ENCODE data around the gene LINS1.

The LINS1 gene

GRCh38 chr15:100642950-100643338 is 41.0 kb upstream of the LINS1 start:
- TF ChIP-seq POLR2A (IDR thresholded peaks at IDR 0.05; ENCODE audit: extremely low read depth, insufficient read length), result no peak
- TF ChIP-seq CTCF (IDR thresholded peaks at IDR 0.05; ENCODE audit: low read depth, low read length), result no peak
- no peak for TF ChIP-seq MAX (IDR thresholded peaks at IDR 0.05; ENCODE audit: low read depth, low read length)
- no peak for TF ChIP-seq MYC (IDR thresholded peaks at IDR 0.05; ENCODE audit: low read depth, low read length)
- H3K4me3 ChIP-seq (ENCODE audit: low read depth, low read length), result no peak overlapping the region
- no peak for DNase-seq (ENCODE audit: low read depth)

- DNase-seq (ENCODE audit: low read depth), result no peak
- TF ChIP-seq MYC (IDR thresholded peaks at IDR 0.05; ENCODE audit: low read depth, low read length), result no peak
- TF ChIP-seq POLR2A (IDR thresholded peaks at IDR 0.05; ENCODE audit: extremely low read depth, insufficient read length), result no peak
- no peak for TF ChIP-seq MAX (IDR thresholded peaks at IDR 0.05; ENCODE audit: low read depth, low read length)
- no peak for TF ChIP-seq CTCF (IDR thresholded peaks at IDR 0.05; ENCODE audit: low read depth, low read length)
Observed at GRCh38 chr15:100642213-100642949, 40.4 kb upstream of the LINS1 start.

GRCh38 chr15:100638177-100638730 is 36.3 kb upstream of the LINS1 start:
- no peak for TF ChIP-seq CTCF (IDR thresholded peaks at IDR 0.05; ENCODE audit: low read depth, low read length)
- no peak for TF ChIP-seq MYC (IDR thresholded peaks at IDR 0.05; ENCODE audit: low read depth, low read length)
- no peak for TF ChIP-seq POLR2A (IDR thresholded peaks at IDR 0.05; ENCODE audit: extremely low read depth, insufficient read length)
- no peak for TF ChIP-seq MAX (IDR thresholded peaks at IDR 0.05; ENCODE audit: low read depth, low read length)
- DNase-seq (ENCODE audit: low read depth), result no peak
- H3K4me3 ChIP-seq (ENCODE audit: low read depth, low read length), result no peak overlapping the region

More at GRCh38 chr15:100642213-100642949, 40.4 kb upstream of the LINS1 start:
- no peak overlapping the region for H3K4me3 ChIP-seq (ENCODE audit: low read depth, low read length)

- TF ChIP-seq POLR2A (IDR thresholded peaks at IDR 0.05; ENCODE audit: extremely low read depth, insufficient read length) (no peak), MYC (IDR thresholded peaks at IDR 0.05; ENCODE audit: low read depth, low read length) (no peak), CTCF (IDR thresholded peaks at IDR 0.05; ENCODE audit: low read depth, low read length) (no peak), MAX (IDR thresholded peaks at IDR 0.05; ENCODE audit: low read depth, low read length) (no peak)
- no peak overlapping the region for H3K4me3 ChIP-seq (ENCODE audit: low read depth, low read length)
- DNase-seq (ENCODE audit: low read depth), result no peak
Observed at GRCh38 chr15:100635406-100636071, 33.6 kb upstream of the LINS1 start.

- TF ChIP-seq CTCF (IDR thresholded peaks at IDR 0.05; ENCODE audit: low read depth, low read length) (no peak), POLR2A (IDR thresholded peaks at IDR 0.05; ENCODE audit: extremely low read depth, insufficient read length) (no peak), MYC (IDR thresholded peaks at IDR 0.05; ENCODE audit: low read depth, low read length) (no peak), MAX (IDR thresholded peaks at IDR 0.05; ENCODE audit: low read depth, low read length) (no peak)
- no peak for DNase-seq (ENCODE audit: low read depth)
- H3K4me3 ChIP-seq (ENCODE audit: low read depth, low read length), result no peak overlapping the region
Observed at GRCh38 chr15:100633763-100634075, 31.7 kb upstream of the LINS1 start.
